Neural cell (in vitro differentiated cells): ENCODE data around the gene KDM4E. TPM values are rescaled to one million over a fixed set of nuclear protein-coding genes. Genes with fewer than 3 reads are reported as not detected.

ENCODE experiments used
- H2AFZ ChIP-seq: fragments of 200-600, 300-800 bp; sonication (generic), shearing (Covaris generic); 2 replicates; pipeline ENCODE4 v1.6.0; 2014; ENCODE audit warnings: low read depth, mild to moderate bottlenecking, antibody characterized with exemption, low read length, moderate library complexity
- H3F3A ChIP-seq: fragments of 200-600 bp; shearing (Covaris generic); 2 replicates; pipeline ENCODE4 v1.6.1; 2016; ENCODE audit warnings: mild to moderate bottlenecking, moderate library complexity, mixed read lengths, antibody characterized with exemption, low read length; ENCODE audit not compliant: insufficient read depth, poor library complexity, severe bottlenecking
- H3K27ac ChIP-seq: fragments of 200-600, 300-800 bp; sonication (generic), shearing (Covaris generic); 2 replicates; pipeline ENCODE4 v1.5.1; 2014; ENCODE audit warnings: mild to moderate bottlenecking, low read length, moderate library complexity
- H3K27me3 ChIP-seq: fragments of 300-800, 200-600 bp; sonication (generic), shearing (Covaris generic); 2 replicates; pipeline ENCODE4 v1.6.0; 2014; ENCODE audit warnings: mild to moderate bottlenecking, low read depth, low read length, moderate library complexity; ENCODE audit not compliant: insufficient read depth
- H3K36me3 ChIP-seq: fragments of 300-800, 200-600 bp; sonication (generic), shearing (Covaris generic); 2 replicates; pipeline ENCODE4 v1.5.1; 2014; ENCODE audit warnings: mild to moderate bottlenecking, antibody characterized with exemption, low read length, moderate library complexity; ENCODE audit not compliant: insufficient read depth
- H3K4me2 ChIP-seq: fragments of 300-800, 200-600 bp; sonication (generic), shearing (Covaris generic); 2 replicates; pipeline ENCODE4 v1.6.0; 2014; ENCODE audit warnings: mild to moderate bottlenecking, low read length
- H3K4me3 ChIP-seq: fragments of 300-800, 200-600 bp; sonication (generic), shearing (Covaris generic); 2 replicates; pipeline ENCODE4 v1.5.1; 2014; ENCODE audit warnings: mild to moderate bottlenecking, low read length, moderate library complexity
- H3K79me2 ChIP-seq: fragments of 200-600 bp; shearing (Covaris generic); replicated peaks from 2 replicates; pipeline ENCODE4 v1.6.0; 2014; ENCODE audit warnings: mild to moderate bottlenecking, low read length, moderate library complexity; ENCODE audit not compliant: insufficient read depth
- H3K9ac ChIP-seq: fragments of 300-800, 200-600 bp; sonication (generic), shearing (Covaris generic); 2 replicates; pipeline ENCODE4 v1.6.1; 2016; ENCODE audit warnings: mild to moderate bottlenecking, low read length, mixed read lengths
- H3K9me2 ChIP-seq: fragments of 200-600 bp; shearing (Covaris generic); 2 replicates; pipeline ENCODE4 v1.6.1; 2016; ENCODE audit warnings: mild to moderate bottlenecking, low read length, mixed read lengths; ENCODE audit not compliant: insufficient read depth
- H3K9me3 ChIP-seq: fragments of 200-600, 300-800 bp; sonication (generic), shearing (Covaris generic); 2 replicates; pipeline ENCODE4 v1.6.1; 2016; ENCODE audit warnings: mild to moderate bottlenecking, mixed run types, low read length, moderate library complexity, mixed read lengths
- H4K20me1 ChIP-seq: fragments of 200-600 bp; shearing (Covaris generic); 2 replicates; pipeline ENCODE4 v1.6.1; 2016; ENCODE audit warnings: mild to moderate bottlenecking, mixed run types; ENCODE audit not compliant: insufficient read depth
- EP300 ChIP-seq: fragments of 450-650 bp; conservative IDR thresholded peaks from 2 replicates; pipeline ENCODE4 v1.6.1; 2014; ENCODE audit warnings: antibody characterized with exemption, mild to moderate bottlenecking, moderate library complexity; ENCODE audit not compliant: poor library complexity, severe bottlenecking
- EZH2 ChIP-seq: fragments of 200-600, 300-800 bp; shearing (Covaris generic), sonication (generic); IDR thresholded peaks from 2 replicates; pipeline ENCODE4 v1.6.1; 2014; ENCODE audit warnings: antibody characterized with exemption, low read length, borderline replicate concordance, mild to moderate bottlenecking; ENCODE audit not compliant: insufficient read depth, poor library complexity, severe bottlenecking
- MXI1 ChIP-seq: fragments of 450-650 bp; conservative IDR thresholded peaks from 2 replicates; pipeline ENCODE4 v1.6.1; 2014; ENCODE audit warnings: antibody characterized with exemption, mild to moderate bottlenecking; ENCODE audit not compliant: poor library complexity, severe bottlenecking
- POLR2AphosphoS5 ChIP-seq: IDR thresholded peaks from 2 replicates; pipeline ENCODE4 v1.6.1; 2012
- RAD21 ChIP-seq: fragments of 450-650 bp; conservative IDR thresholded peaks from 2 replicates; pipeline ENCODE4 v1.6.1; 2014; ENCODE audit warnings: antibody characterized with exemption, mild to moderate bottlenecking, moderate library complexity
- SMC3 ChIP-seq: fragments of 450-650 bp; conservative IDR thresholded peaks from 2 replicates; pipeline ENCODE4 v1.6.1; 2014; ENCODE audit warnings: antibody characterized with exemption, mild to moderate bottlenecking, moderate library complexity; ENCODE audit not compliant: poor library complexity
- TAF1 ChIP-seq: IDR thresholded peaks from 2 replicates; pipeline ENCODE4 v1.6.1; 2012; ENCODE audit warnings: low read depth
- polyA minus RNA-seq: library from RNA; depleted of rRNA, polyadenylated mRNA; stranded (reverse); fragments of >200 nt; gene quantifications from 2 replicates; pipeline ENCODE4 v1.2.3, GENCODE V29; 2014
- polyA plus RNA-seq: library from polyadenylated mRNA; depleted of rRNA; stranded (reverse); fragments of >200 nt; gene quantifications from 2 replicates; pipeline ENCODE4 v1.2.3, GENCODE V29; 2014
- TF ChIP-seq, protein P1 (sequence below): IDR thresholded peaks from 2 replicates; pipeline ENCODE4 v1.6.1; 2012; ENCODE audit warnings: borderline replicate concordance
- TF ChIP-seq, protein P2 (sequence below): fragments of 450-650 bp; IDR thresholded peaks from 2 replicates; pipeline ENCODE4 v1.5.1; 2014; ENCODE audit warnings: antibody characterized with exemption, mild to moderate bottlenecking, moderate library complexity; ENCODE audit not compliant: poor library complexity, severe bottlenecking

KDM4E gene
- polyA plus RNA-seq (not detected in 2 replicates), polyA minus RNA-seq (not detected in 2 replicates)

DNA sequence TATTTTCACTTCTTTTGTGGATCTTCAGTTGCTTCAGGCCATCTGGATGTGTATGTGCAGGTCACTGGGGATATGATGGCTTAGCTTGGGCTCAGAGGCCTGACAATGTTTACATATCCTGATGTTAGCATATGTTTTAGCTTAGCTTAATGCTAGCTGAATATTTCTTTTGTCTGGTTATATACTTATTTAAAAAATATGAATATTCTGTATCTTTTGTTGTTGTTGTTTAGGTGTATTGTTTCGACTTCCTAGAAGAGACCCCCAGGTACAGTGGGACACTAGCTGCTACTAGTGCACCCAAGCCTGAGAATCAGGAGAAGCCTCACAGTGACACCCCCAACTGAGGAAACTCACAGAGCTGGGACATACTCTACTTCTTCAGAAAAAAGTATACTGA lies at the start of gene KDM4E:
KDM4E (plus strand) TSS at position 301 of the 400 bp plus-strand sequence. CDS start 300 bp downstream, outside the sequence.
- Histone ChIP-seq H2AFZ (no peak within 1 kb of the TSS), H3K9ac (no peak within 1 kb of the TSS), H3K9me3 (no peaks in the 10 kb centered on the region), H3K27me3 (no peaks in the 10 kb centered on the region), H3K36me3 (no peaks in the 10 kb centered on the region), H3K27ac (no peak within 1 kb of the TSS), H4K20me1 (no peaks in the 10 kb centered on the region), H3K79me2 (no peaks in the 10 kb centered on the region), H3K9me2 (no peaks in the 10 kb centered on the region), H3F3A (no peaks in the 10 kb centered on the region), H3K4me3 (no peak within 1 kb of the TSS), H3K4me2 (no peak within 1 kb of the TSS)
- TF ChIP-seq, protein P1, sequence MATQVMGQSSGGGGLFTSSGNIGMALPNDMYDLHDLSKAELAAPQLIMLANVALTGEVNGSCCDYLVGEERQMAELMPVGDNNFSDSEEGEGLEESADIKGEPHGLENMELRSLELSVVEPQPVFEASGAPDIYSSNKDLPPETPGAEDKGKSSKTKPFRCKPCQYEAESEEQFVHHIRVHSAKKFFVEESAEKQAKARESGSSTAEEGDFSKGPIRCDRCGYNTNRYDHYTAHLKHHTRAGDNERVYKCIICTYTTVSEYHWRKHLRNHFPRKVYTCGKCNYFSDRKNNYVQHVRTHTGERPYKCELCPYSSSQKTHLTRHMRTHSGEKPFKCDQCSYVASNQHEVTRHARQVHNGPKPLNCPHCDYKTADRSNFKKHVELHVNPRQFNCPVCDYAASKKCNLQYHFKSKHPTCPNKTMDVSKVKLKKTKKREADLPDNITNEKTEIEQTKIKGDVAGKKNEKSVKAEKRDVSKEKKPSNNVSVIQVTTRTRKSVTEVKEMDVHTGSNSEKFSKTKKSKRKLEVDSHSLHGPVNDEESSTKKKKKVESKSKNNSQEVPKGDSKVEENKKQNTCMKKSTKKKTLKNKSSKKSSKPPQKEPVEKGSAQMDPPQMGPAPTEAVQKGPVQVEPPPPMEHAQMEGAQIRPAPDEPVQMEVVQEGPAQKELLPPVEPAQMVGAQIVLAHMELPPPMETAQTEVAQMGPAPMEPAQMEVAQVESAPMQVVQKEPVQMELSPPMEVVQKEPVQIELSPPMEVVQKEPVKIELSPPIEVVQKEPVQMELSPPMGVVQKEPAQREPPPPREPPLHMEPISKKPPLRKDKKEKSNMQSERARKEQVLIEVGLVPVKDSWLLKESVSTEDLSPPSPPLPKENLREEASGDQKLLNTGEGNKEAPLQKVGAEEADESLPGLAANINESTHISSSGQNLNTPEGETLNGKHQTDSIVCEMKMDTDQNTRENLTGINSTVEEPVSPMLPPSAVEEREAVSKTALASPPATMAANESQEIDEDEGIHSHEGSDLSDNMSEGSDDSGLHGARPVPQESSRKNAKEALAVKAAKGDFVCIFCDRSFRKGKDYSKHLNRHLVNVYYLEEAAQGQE = no peak
- TF ChIP-seq POLR2AphosphoS5 (no peak), MXI1 (no peak), EP300 (no peak), SMC3 (no peak), EZH2 (no peak), RAD21 (no peak), TAF1 (no peak)
- TF ChIP-seq, protein P2, sequence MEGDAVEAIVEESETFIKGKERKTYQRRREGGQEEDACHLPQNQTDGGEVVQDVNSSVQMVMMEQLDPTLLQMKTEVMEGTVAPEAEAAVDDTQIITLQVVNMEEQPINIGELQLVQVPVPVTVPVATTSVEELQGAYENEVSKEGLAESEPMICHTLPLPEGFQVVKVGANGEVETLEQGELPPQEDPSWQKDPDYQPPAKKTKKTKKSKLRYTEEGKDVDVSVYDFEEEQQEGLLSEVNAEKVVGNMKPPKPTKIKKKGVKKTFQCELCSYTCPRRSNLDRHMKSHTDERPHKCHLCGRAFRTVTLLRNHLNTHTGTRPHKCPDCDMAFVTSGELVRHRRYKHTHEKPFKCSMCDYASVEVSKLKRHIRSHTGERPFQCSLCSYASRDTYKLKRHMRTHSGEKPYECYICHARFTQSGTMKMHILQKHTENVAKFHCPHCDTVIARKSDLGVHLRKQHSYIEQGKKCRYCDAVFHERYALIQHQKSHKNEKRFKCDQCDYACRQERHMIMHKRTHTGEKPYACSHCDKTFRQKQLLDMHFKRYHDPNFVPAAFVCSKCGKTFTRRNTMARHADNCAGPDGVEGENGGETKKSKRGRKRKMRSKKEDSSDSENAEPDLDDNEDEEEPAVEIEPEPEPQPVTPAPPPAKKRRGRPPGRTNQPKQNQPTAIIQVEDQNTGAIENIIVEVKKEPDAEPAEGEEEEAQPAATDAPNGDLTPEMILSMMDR = no peak

DNA sequence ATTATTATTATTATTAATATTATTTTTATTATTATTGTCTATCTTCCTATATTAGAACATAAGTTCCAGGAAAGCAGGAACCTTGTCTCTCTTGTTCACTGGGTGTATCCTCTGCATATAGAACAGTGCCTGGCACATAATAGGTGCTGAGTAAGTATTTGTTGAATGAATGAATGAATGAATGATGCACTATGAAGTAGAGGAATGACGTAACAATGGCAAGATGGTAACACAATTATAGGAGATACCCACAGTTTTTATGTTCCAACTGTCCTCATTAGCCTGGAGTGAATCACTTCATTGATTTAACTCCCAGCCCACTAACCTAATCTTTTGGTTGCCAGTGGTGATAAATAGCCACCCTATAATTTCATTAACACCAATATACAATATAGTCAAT lies 49.5 kb upstream of the KDM4E start:
- Histone ChIP-seq H3K27ac (no peak overlapping the region), H3K4me3 (no peak overlapping the region), H3K9me2 (no peaks in the 10 kb centered on the region), H3K79me2 (peaks cover 15% of the 10 kb centered on the region), H3K9me3 (no peaks in the 10 kb centered on the region), H2AFZ (no peak overlapping the region), H3F3A (peaks cover 3% of the 10 kb centered on the region), H3K9ac (no peak overlapping the region), H3K27me3 (no peaks in the 10 kb centered on the region), H3K36me3 (no peaks in the 10 kb centered on the region), H4K20me1 (no peaks in the 10 kb centered on the region), H3K4me2 (no peak overlapping the region)
- TF ChIP-seq EZH2 (no peak), RAD21 (no peak), MXI1 (no peak), TAF1 (no peak), SMC3 (no peak), POLR2AphosphoS5 (no peak), EP300 (no peak)
- TF ChIP-seq, protein P2 = no peak
- TF ChIP-seq, protein P1 = no peak
